H9 (cell line): ENCODE measurements around the gene SYNE3. TPM values are rescaled to one million over a fixed set of nuclear protein-coding genes. Genes with fewer than 3 reads are reported as not detected.

Experiments
- DNase-seq: peaks from one replicate; pipeline ENCODE4 v3.0.0-alpha.2; 2017
- H2AFZ ChIP-seq: one replicate; pipeline ENCODE4 v1.6.1; 2013; ENCODE audit warnings: mild to moderate bottlenecking, low read length, control low read depth, moderate library complexity
- H2AK5ac ChIP-seq: 2 replicates; pipeline ENCODE4 v1.6.1; 2013; ENCODE audit warnings: low read length, control low read depth, mixed read lengths; ENCODE audit not compliant: insufficient read length
- H2BK120ac ChIP-seq: one replicate; pipeline ENCODE4 v1.6.1; 2013; ENCODE audit warnings: low read depth, mild to moderate bottlenecking, low read length, control low read depth, inconsistent platforms; ENCODE audit not compliant: poor library complexity, severe bottlenecking
- H2BK12ac ChIP-seq: 2 replicates; pipeline ENCODE4 v1.6.1; 2013; ENCODE audit warnings: low read length, control low read depth, mixed read lengths, low read depth; ENCODE audit not compliant: insufficient read length
- H2BK15ac ChIP-seq: 2 replicates; pipeline ENCODE4 v1.6.1; 2013; ENCODE audit warnings: low read depth, low read length, control low read depth
- H2BK20ac ChIP-seq: one replicate; pipeline ENCODE4 v1.6.1; 2013; ENCODE audit warnings: low read depth, mild to moderate bottlenecking, low read length, control low read depth, inconsistent platforms; ENCODE audit not compliant: poor library complexity, severe bottlenecking
- H2BK5ac ChIP-seq: 2 replicates; pipeline ENCODE4 v1.6.1; 2013; ENCODE audit warnings: low read length, control low read depth, mixed read lengths; ENCODE audit not compliant: insufficient read length
- H3K14ac ChIP-seq: 2 replicates; pipeline ENCODE4 v1.6.1; 2013; ENCODE audit warnings: low read length, control low read depth; ENCODE audit not compliant: insufficient read depth
- H3K18ac ChIP-seq: 2 replicates; pipeline ENCODE4 v1.6.1; 2013; ENCODE audit warnings: low read depth, mild to moderate bottlenecking, mixed read lengths, low read length, control low read depth; ENCODE audit not compliant: insufficient read length
- H3K23ac ChIP-seq: 2 replicates; pipeline ENCODE4 v1.6.1; 2013; ENCODE audit warnings: low read length, control low read depth, mixed read lengths, low read depth; ENCODE audit not compliant: insufficient read length
- H3K23me2 ChIP-seq: 2 replicates; pipeline ENCODE4 v1.6.1; 2013; ENCODE audit warnings: low read depth, mild to moderate bottlenecking, mixed read lengths, low read length, control low read depth; ENCODE audit not compliant: insufficient read length, poor library complexity, severe bottlenecking
- H3K27ac ChIP-seq: 2 replicates; pipeline ENCODE4 v1.5.1; 2013; ENCODE audit warnings: low read length, control low read depth, mixed read lengths, low read depth; ENCODE audit not compliant: insufficient read length
- H3K27me3 ChIP-seq: 2 replicates; pipeline ENCODE4 v1.6.1; 2013; ENCODE audit warnings: low read length, control low read depth, inconsistent platforms; ENCODE audit not compliant: insufficient read depth
- H3K4ac ChIP-seq: 2 replicates; pipeline ENCODE4 v1.6.1; 2013; ENCODE audit warnings: low read depth, mild to moderate bottlenecking, control low read depth, inconsistent platforms, low read length, moderate library complexity
- H3K4me1 ChIP-seq: 2 replicates; pipeline ENCODE4 v1.6.1; 2013; ENCODE audit warnings: low read length, control low read depth, inconsistent platforms; ENCODE audit not compliant: insufficient read depth
- H3K4me2 ChIP-seq: 2 replicates; pipeline ENCODE4 v1.6.1; 2013; ENCODE audit warnings: low read length, control low read depth, mixed read lengths; ENCODE audit not compliant: insufficient read length, insufficient read depth
- H3K56ac ChIP-seq: 2 replicates; pipeline ENCODE4 v1.6.1; 2013; ENCODE audit warnings: low read depth, mild to moderate bottlenecking, mixed read lengths, low read length, control low read depth; ENCODE audit not compliant: insufficient read length
- H3K79me1 ChIP-seq: 2 replicates; pipeline ENCODE4 v1.6.1; 2013; ENCODE audit warnings: low read depth, mild to moderate bottlenecking, moderate library complexity, low read length, control low read depth, inconsistent platforms; ENCODE audit not compliant: insufficient read depth, poor library complexity, severe bottlenecking
- H3K79me2 ChIP-seq: 2 replicates; pipeline ENCODE4 v1.6.1; 2013; ENCODE audit warnings: low read length, control low read depth, inconsistent platforms; ENCODE audit not compliant: insufficient read depth
- H3K9ac ChIP-seq: 2 replicates; pipeline ENCODE4 v1.6.1; 2013; ENCODE audit warnings: low read length, control low read depth, mixed read lengths; ENCODE audit not compliant: insufficient read length; ENCODE audit errors: extremely low read depth
- H3K9me3 ChIP-seq: one replicate; pipeline ENCODE4 v1.6.1; 2013; ENCODE audit warnings: low read depth, low read length, inconsistent platforms; ENCODE audit not compliant: control insufficient read depth
- H3T11ph ChIP-seq: one replicate; pipeline ENCODE4 v1.6.1; 2013; ENCODE audit warnings: mild to moderate bottlenecking, low read length, control low read depth, inconsistent platforms
- H4K20me1 ChIP-seq: one replicate; pipeline ENCODE4 v1.6.1; 2013; ENCODE audit not compliant: control insufficient read depth, insufficient read length, insufficient read depth
- H4K5ac ChIP-seq: 2 replicates; pipeline ENCODE4 v1.6.1; 2013; ENCODE audit warnings: low read depth, mild to moderate bottlenecking, mixed read lengths, low read length, control low read depth; ENCODE audit not compliant: insufficient read length
- H4K8ac ChIP-seq: replicated peaks from 2 replicates; pipeline ENCODE4 v1.6.1; 2013; ENCODE audit warnings: low read length, control low read depth, mixed read lengths, low read depth; ENCODE audit not compliant: insufficient read length
- H4K91ac ChIP-seq: 2 replicates; pipeline ENCODE4 v1.6.1; 2013; ENCODE audit warnings: low read depth, mild to moderate bottlenecking, moderate library complexity, mixed read lengths, low read length, control low read depth; ENCODE audit not compliant: insufficient read length
- H3K27ac Mint-ChIP-seq, 3 experiments: 2 replicates in 2 of 3; 3 replicates in 1 of 3; pipeline ENCODE4 v1.8.0; 2020 to 2021; ENCODE audit warnings: mixed read lengths in 3 of 3, mild to moderate bottlenecking in 1 of 3, moderate library complexity in 1 of 3
- H3K27me3 Mint-ChIP-seq: 2 replicates; pipeline ENCODE4 v1.8.0; 2021; ENCODE audit warnings: low read depth, mild to moderate bottlenecking, moderate library complexity, mixed read lengths
- H3K36me3 Mint-ChIP-seq, 3 experiments: 2 replicates in 2 of 3; 3 replicates in 1 of 3; pipeline ENCODE4 v1.8.0; 2020 to 2021; ENCODE audit warnings: low read depth in 3 of 3, mixed read lengths in 3 of 3; ENCODE audit not compliant: insufficient read depth in 1 of 3
- H3K4me1 Mint-ChIP-seq, 2 experiments: 2 replicates each; pipeline ENCODE4 v1.8.0; 2020; ENCODE audit warnings: mixed read lengths in 2 of 2
- H3K4me3 Mint-ChIP-seq, 2 experiments: 2 replicates in 1 of 2; 3 replicates in 1 of 2; pipeline ENCODE4 v1.8.0; 2020 to 2021; ENCODE audit warnings: mild to moderate bottlenecking in 2 of 2, mixed read lengths in 2 of 2, moderate library complexity in 1 of 2
- H3K9me3 Mint-ChIP-seq, 2 experiments: 2 replicates in 1 of 2; 3 replicates in 1 of 2; pipeline ENCODE4 v1.8.0; 2020; ENCODE audit warnings: mild to moderate bottlenecking in 2 of 2, mixed read lengths in 2 of 2, moderate library complexity in 1 of 2
- WGBS: extraction: QIAGEN DNeasy Blood & Tissue Kit; methylation state at CpG from one replicate; pipeline ENCODE4 v1.1.7; 2013; ENCODE audit warnings: missing lambda C conversion rate, low lambda C conversion rate, mixed read lengths; ENCODE audit not compliant: insufficient read length; ENCODE audit errors: extremely low coverage; 5-methylcytosine and 5-hydroxymethylcytosine counted together
- total RNA-seq: library from RNA; stranded (reverse); gene quantifications from 2 replicates; pipeline ENCODE4 v1.2.1, GENCODE V29; 2021
- TF ChIP-seq, protein P1 (sequence below): fragments of 200-600 bp; sonication (generic); conservative IDR thresholded peaks from 3 replicates; pipeline ENCODE4 v1.8.0; 2021; ENCODE audit warnings: antibody characterized with exemption, mild to moderate bottlenecking

Gene SYNE3
- total RNA-seq, 1 experiment from 2014 or later, result 0.11 TPM

DNA sequence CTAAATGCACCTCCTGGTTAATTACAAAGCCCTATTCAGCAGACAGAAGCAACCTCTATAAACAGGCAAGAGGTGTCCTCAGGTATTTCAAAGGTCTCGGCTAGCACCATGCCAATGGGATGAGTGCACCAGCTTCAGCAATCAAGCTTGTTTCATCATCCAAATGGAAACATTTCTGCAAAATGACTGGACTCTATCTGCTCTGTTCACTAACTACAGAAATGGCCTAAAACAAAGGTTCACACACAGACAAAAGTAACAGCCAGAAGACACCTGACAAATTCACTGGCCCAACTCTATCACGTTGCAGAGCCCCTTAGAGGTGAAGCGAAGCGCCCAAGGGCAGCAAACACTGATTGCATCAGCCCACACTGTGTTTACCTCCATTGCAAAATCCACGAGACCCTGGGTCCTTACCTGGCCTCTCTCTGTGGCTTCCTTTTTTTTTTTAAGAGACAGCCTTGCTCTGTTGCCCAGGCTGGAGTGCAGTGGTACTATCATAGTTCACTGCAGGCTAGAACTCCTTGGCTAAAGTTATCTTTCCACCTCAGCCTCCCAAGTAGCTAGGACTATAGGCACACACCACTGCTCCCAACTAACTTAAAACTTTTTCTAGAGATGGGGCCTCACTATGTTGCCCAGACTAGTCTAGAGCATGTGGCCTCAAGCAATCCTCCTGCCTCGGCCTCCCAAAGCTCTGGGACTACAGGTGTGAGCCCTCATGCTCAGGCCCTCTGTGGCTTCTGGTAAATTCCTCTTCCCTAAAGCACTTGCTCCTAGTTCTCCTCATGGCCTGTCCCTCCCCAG lies 8.5 kb upstream of the SYNE3 start:
- Histone ChIP-seq H3K4me1 (no peaks in the 10 kb centered on the region), H3K9me3 (no peaks in the 10 kb centered on the region), H3K79me1 (no peaks in the 10 kb centered on the region), H4K91ac (no peak overlapping the region), H3K23ac (no peak overlapping the region), H4K5ac (no peak overlapping the region), H3K23me2 (no peaks in the 10 kb centered on the region), H3K56ac (no peak overlapping the region), H2AK5ac (no peak overlapping the region), H2BK120ac (no peak overlapping the region), H3K79me2 (no peaks in the 10 kb centered on the region; the same call in 1 of the 2 replicates), H3K27ac (no peak overlapping the region), H3K14ac (no peak overlapping the region), H2BK12ac (no peak overlapping the region), H3K4ac (no peak overlapping the region), H3K18ac (no peak overlapping the region), H2BK15ac (no peak overlapping the region), H4K8ac (no peak overlapping the region), H2BK20ac (peak overlapping the region; percentile 33), H3K4me2 (no peak overlapping the region), H2BK5ac (no peak overlapping the region), H3T11ph (no peak overlapping the region), H3K9ac (no peak overlapping the region), H3K27me3 (no peaks in the 10 kb centered on the region), H4K20me1 (no peaks in the 10 kb centered on the region), H2AFZ (no peak overlapping the region)
- Mint-ChIP-seq H3K4me1 (peaks cover 12 to 24% of the 10 kb centered on the region in 2 experiments), H3K27ac (no peak overlapping the region), H3K9me3 (no peaks in the 10 kb centered on the region), H3K36me3 (no peaks in the 10 kb centered on the region), H3K27me3 (peaks cover 9% of the 10 kb centered on the region), H3K4me3 (no peak overlapping the region)
- no CpG with 5 or more reads among the region's 6 CpGs for WGBS
- no peak for DNase-seq
- TF ChIP-seq, protein P1, sequence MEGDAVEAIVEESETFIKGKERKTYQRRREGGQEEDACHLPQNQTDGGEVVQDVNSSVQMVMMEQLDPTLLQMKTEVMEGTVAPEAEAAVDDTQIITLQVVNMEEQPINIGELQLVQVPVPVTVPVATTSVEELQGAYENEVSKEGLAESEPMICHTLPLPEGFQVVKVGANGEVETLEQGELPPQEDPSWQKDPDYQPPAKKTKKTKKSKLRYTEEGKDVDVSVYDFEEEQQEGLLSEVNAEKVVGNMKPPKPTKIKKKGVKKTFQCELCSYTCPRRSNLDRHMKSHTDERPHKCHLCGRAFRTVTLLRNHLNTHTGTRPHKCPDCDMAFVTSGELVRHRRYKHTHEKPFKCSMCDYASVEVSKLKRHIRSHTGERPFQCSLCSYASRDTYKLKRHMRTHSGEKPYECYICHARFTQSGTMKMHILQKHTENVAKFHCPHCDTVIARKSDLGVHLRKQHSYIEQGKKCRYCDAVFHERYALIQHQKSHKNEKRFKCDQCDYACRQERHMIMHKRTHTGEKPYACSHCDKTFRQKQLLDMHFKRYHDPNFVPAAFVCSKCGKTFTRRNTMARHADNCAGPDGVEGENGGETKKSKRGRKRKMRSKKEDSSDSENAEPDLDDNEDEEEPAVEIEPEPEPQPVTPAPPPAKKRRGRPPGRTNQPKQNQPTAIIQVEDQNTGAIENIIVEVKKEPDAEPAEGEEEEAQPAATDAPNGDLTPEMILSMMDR, result no peak
